BE2C (cell line): ENCODE data around the gene ARID3C.

Source experiments
- DNase-seq: peaks from one replicate; pipeline ENCODE4 v3.0.0-alpha.2; 2020
- H3K27me3 ChIP-seq: fragments of 250-450 bp; sonication (Bioruptor Pico); 2 replicates; pipeline ENCODE4 v1.5.1; 2020; ENCODE audit warnings: mild to moderate bottlenecking
- H3K36me3 ChIP-seq: fragments of 250-450 bp; sonication (Bioruptor Pico); 2 replicates; pipeline ENCODE4 v1.5.1; 2020; ENCODE audit warnings: mild to moderate bottlenecking
- H3K4me1 ChIP-seq: fragments of 250-450 bp; sonication (Bioruptor Pico); 2 replicates; pipeline ENCODE4 v1.5.1; 2020
- H3K4me3 ChIP-seq: 2 replicates; pipeline ENCODE4 v1.5.1; 2011; ENCODE audit warnings: low read depth, low read length
- H3K9me3 ChIP-seq: fragments of 250-450 bp; sonication (Bioruptor Pico); 2 replicates; pipeline ENCODE4 v1.5.1; 2020
- TF ChIP-seq, protein P1 (sequence below): IDR thresholded peaks from 2 replicates; pipeline ENCODE4 v1.5.1; 2012; ENCODE audit warnings: mild to moderate bottlenecking, low read depth, low read length

The ARID3C gene

GRCh38 chr9:34590381-34591247, 38.3 kb downstream of the ARID3C start:
- Histone ChIP-seq H3K4me3 (peak overlapping the region; percentile 94), H3K27me3 (no peaks in the 10 kb centered on the region), H3K4me1 (peaks cover 23% of the 10 kb centered on the region), H3K36me3 (no peaks in the 10 kb centered on the region), H3K9me3 (no peaks in the 10 kb centered on the region)
- DNase-seq: no peak
- TF ChIP-seq, protein P1, sequence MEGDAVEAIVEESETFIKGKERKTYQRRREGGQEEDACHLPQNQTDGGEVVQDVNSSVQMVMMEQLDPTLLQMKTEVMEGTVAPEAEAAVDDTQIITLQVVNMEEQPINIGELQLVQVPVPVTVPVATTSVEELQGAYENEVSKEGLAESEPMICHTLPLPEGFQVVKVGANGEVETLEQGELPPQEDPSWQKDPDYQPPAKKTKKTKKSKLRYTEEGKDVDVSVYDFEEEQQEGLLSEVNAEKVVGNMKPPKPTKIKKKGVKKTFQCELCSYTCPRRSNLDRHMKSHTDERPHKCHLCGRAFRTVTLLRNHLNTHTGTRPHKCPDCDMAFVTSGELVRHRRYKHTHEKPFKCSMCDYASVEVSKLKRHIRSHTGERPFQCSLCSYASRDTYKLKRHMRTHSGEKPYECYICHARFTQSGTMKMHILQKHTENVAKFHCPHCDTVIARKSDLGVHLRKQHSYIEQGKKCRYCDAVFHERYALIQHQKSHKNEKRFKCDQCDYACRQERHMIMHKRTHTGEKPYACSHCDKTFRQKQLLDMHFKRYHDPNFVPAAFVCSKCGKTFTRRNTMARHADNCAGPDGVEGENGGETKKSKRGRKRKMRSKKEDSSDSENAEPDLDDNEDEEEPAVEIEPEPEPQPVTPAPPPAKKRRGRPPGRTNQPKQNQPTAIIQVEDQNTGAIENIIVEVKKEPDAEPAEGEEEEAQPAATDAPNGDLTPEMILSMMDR: no peak

GRCh38 chr9:34589636-34590380, 39.1 kb downstream of the ARID3C start, which contains the start of gene CNTFR:
CNTFR (minus strand) TSS chr9:34589724; CDS start chr9:34568981, 20,743 bp downstream.
- Histone ChIP-seq H3K4me1 (peaks cover 23% of the 10 kb centered on the region), H3K36me3 (no peaks in the 10 kb centered on the region), H3K9me3 (no peaks in the 10 kb centered on the region), H3K27me3 (no peaks in the 10 kb centered on the region), H3K4me3 (peak within 1 kb of the TSS; percentile 94)
- peak; percentile 77 for DNase-seq
- TF ChIP-seq, protein P1: no peak

DNA sequence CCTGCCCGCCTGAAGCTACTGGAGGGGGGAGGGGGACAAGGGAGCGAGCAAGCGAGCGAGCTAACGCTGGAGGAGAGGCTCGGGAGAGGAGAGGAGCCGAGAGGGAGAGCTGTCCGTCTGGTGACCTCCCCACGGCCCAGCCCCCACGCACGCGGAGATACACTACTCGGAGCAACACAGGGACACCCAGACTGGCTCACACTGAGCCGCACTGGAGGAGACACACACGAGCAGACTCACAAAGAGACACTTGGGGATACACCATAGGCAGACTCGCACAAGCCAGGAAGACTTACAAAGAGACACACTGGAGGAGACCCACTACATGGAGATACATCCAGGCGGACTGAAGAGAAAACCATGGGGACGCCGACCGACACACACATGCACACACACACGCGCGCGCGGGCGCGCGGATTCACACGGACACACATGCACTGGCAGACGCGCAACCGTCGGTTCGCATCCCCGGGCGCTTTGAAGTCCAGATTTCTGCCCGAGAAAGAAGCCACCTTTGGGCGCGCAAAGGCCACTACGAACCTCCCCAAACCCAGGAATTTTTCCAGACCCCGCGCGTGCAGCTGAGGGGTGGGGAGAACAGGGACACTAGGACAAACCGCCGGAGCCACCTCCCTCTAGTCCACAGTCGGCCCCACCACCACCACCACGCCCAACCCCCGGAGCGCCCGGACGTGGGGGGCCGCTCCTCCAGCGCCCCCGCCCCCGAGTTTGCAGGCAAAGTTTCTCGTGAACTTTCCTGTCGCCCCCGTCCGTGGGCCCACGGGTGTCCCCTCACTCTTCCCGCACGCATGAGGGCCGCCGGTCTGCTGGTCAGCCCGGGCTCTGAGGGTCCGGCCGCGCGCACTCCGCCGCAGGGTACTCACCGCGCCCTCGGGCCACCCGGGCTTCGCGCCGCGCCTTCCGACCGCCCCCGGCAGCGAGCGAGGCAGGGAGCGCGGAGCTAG, 39.9 kb downstream of the ARID3C start:
- Histone ChIP-seq H3K27me3 (no peaks in the 10 kb centered on the region), H3K9me3 (no peaks in the 10 kb centered on the region), H3K4me3 (peak overlapping the region; percentile 94), H3K4me1 (peaks cover 28% of the 10 kb centered on the region), H3K36me3 (no peaks in the 10 kb centered on the region)
- TF ChIP-seq, protein P1: no peak
- DNase-seq: peak; percentile 39

DNA sequence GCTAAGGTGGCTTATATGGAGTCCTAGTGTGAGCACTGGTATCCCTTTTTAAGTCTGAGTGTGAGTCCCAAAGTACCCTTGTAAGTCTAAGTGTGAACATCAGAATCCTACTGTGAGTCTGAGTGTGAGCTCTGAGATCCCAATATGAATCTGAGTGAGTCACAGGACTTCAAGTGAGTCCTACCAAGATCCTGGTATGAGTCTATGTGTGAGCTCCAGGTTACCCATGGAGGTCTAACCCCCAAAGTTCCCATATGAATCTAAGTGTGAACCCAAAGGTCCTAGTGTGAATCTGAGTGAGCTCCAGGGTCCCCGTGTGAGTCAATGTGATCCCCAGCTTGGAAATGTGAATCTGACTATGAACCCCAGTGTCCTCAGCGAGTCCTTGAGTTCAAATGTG, 41.6 kb downstream of the ARID3C start:
- Histone ChIP-seq H3K27me3 (no peaks in the 10 kb centered on the region), H3K4me3 (no peak overlapping the region), H3K36me3 (no peaks in the 10 kb centered on the region), H3K9me3 (no peaks in the 10 kb centered on the region), H3K4me1 (peaks cover 41% of the 10 kb centered on the region)
- TF ChIP-seq, protein P1: no peak
- no peak for DNase-seq

DNA sequence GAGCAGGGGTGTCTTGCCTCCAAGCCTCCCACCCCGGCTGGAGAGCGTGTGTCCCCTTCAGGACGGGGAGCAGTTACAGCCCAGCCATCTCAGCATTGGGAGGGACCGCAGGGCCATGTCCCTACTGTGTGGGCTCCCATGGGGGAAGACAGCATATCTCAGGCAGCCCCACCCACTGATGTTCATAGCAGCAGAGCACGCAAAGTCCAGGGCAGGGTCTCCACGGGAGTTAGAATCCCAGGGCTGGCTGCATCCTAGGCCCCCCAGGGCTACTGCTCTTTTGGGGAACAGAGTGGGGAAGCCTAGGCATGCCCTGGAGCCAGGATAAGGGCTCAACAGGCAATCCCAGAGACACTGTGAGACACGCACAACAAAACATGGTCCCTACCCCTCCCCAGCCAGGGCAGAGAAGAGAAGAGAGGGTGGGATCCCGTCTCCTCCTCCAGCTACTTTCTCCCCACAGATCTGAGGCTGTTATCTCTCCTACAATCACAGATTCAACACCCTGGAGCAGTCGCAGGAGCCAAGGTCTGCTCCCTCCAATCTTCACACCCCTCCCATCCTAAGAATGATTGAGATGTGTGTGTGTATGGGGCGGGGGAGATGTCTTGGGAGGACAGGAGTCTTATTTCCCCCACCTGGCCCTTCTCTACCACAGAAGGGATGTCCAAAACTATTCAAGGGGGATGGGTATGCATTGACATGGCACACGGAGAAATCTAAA, 42.8 kb downstream of the ARID3C start:
- TF ChIP-seq, protein P1: no peak
- H3K27me3 ChIP-seq: no peaks in the 10 kb centered on the region
- no peaks in the 10 kb centered on the region for H3K9me3 ChIP-seq
- DNase-seq: no peak
- H3K4me1 ChIP-seq: peaks cover 46% of the 10 kb centered on the region
- H3K36me3 ChIP-seq: peaks cover 5% of the 10 kb centered on the region; the same call in 1 of the 2 replicates
- H3K4me3 ChIP-seq: no peak overlapping the region
